Heart left ventricle (tissue), 13 donors: ENCODE measurements around the gene TMEFF2.

Source experiments
- POLR2A ChIP-seq, 2 donors: fragments of 450-650 bp; IDR thresholded peaks; one replicate each; pipeline ENCODE4 v1.6.1; 2017; ENCODE audit warnings: antibody characterized with exemption in 2 of 2, mild to moderate bottlenecking in 2 of 2, moderate library complexity in 2 of 2
- TF ChIP-seq, protein P1 (sequence below), 12 donors: fragments of 200-600 bp; sonication (generic) in 4 of 12; IDR thresholded peaks; one replicate each; pipeline versions ENCODE4 v1.5.0 to v1.8.0; 2018 to 2022; ENCODE audit warnings: antibody characterized with exemption in 12 of 12, mild to moderate bottlenecking in 5 of 12
- donor health status: ischemic (EF 13 %, LVEDD 7.1; RV severe dilation, severe dysfunction).
- donor health status: DM: no; HTN: yes; CAD: no.
- donor health status: DM: no; HTN: no; CAD: no.
- donor health status: ischemic (EF 25% LVEDD 6.9; RV normal size, moderate dysfunction).
- donor health status: ischemic (EF 25% LVEDD 5.7; RV mildly dilated, moderate dysfunction).
- donor health status: ischemic (EF 35%, LVEDD 5.7; RV mildly dilated, moderate dysfunction).
- donor health status: nonischemic (EF 11% LVEDD 7.7; RV severe dilation, severe dysfunction).
- donor health status: DM: yes; HTN: yes; CAD: no.
- donor health status: PGD.
- donor health status: ischemic (EF 29% LVEDD 5.4; RV normal size, mild dysfunction).
- donor health status: nonischemic (EF 23%, LVEDD 6.1; RV moderate dilation, normal function).

DNA sequence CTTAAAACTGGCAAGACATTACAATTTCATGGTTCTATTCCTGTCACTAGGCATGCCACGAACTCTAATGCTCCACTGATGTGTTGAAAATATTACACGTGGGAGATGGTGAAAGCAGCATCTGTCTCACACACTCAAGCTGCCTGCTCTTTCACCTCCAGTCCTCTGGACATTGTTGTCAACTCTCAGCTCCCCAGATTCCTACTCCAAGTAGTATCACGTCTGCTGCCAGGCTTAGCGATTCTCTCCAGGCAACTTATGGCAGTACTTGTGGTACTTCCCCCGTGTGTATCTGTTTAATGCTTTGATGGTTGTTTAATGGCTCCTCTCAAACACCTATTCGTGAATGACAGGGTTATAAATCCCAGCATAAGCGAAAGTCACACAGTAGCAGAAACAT is 103.8 kb downstream of the TMEFF2 start:
- TF ChIP-seq, protein P1, sequence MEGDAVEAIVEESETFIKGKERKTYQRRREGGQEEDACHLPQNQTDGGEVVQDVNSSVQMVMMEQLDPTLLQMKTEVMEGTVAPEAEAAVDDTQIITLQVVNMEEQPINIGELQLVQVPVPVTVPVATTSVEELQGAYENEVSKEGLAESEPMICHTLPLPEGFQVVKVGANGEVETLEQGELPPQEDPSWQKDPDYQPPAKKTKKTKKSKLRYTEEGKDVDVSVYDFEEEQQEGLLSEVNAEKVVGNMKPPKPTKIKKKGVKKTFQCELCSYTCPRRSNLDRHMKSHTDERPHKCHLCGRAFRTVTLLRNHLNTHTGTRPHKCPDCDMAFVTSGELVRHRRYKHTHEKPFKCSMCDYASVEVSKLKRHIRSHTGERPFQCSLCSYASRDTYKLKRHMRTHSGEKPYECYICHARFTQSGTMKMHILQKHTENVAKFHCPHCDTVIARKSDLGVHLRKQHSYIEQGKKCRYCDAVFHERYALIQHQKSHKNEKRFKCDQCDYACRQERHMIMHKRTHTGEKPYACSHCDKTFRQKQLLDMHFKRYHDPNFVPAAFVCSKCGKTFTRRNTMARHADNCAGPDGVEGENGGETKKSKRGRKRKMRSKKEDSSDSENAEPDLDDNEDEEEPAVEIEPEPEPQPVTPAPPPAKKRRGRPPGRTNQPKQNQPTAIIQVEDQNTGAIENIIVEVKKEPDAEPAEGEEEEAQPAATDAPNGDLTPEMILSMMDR (IDR thresholded peaks at IDR 0.05), result no peak
- no peak for TF ChIP-seq POLR2A (IDR thresholded peaks at IDR 0.05)
